Body of pancreas (tissue), 4 donors: ENCODE measurements around the gene TEX9. TPM values are rescaled to one million over a fixed set of nuclear protein-coding genes. Genes with fewer than 3 reads are reported as not detected.

Experiments used
- ATAC-seq: fragments of 150-250 bp; one replicate; pipeline ENCODE4 v1.9.1; 2016
- DNase-seq, 4 donors: peaks; one replicate each; pipeline ENCODE4 v3.0.0-alpha.2; 2019
- H3K27ac ChIP-seq, 4 donors: fragments of 200-600 bp; sonication (generic); 1 replicate in 3 of 4; 2 replicates in 1 of 4; pipeline versions ENCODE4 v1.5.1 to v1.6.1; 2016 to 2019; ENCODE audit warnings: mild to moderate bottlenecking in 1 of 4, mixed read lengths in 1 of 4, moderate library complexity in 1 of 4
- H3K27me3 ChIP-seq, 2 donors: fragments of 200-600 bp; sonication (generic); one replicate each; pipeline ENCODE4 v1.6.0; 2016; ENCODE audit warnings: mild to moderate bottlenecking in 1 of 2
- H3K36me3 ChIP-seq, 2 donors: fragments of 200-600 bp; sonication (generic); replicated peaks in 1 of 2; 2 replicates each; pipeline ENCODE4 v1.5.1; 2016; ENCODE audit warnings: low read depth in 2 of 2; ENCODE audit not compliant: insufficient read depth in 1 of 2
- H3K4me1 ChIP-seq: fragments of 200-600 bp; sonication (generic); one replicate; pipeline ENCODE4 v1.6.0; 2016
- H3K4me3 ChIP-seq, 2 donors: fragments of 200-600 bp; sonication (generic); 1 replicate in 1 of 2; 2 replicates in 1 of 2; pipeline ENCODE4 v1.5.1; 2016 to 2019
- H3K9me3 ChIP-seq, 3 donors: fragments of 200-600 bp; sonication (generic); 1 replicate in 2 of 3; 2 replicates in 1 of 3; pipeline ENCODE4 v1.5.1; 2016
- POLR2A ChIP-seq, 3 donors: fragments of 450-650 bp; IDR thresholded peaks; one replicate each; pipeline ENCODE4 v1.6.1; 2016; ENCODE audit warnings: antibody characterized with exemption in 3 of 3, mild to moderate bottlenecking in 2 of 3
- WGBS, 2 donors: methylation state at CpG; one replicate each; pipeline ENCODE4 v1.1.5; 2017; 5-methylcytosine and 5-hydroxymethylcytosine counted together
- intact Hi-C: fragments of 100-400 bp; cut with DNase I; formaldehyde crosslinking; loops from one replicate; pipeline ENCODE4 v1.15.1; 2023
- total RNA-seq, 2 donors: library from RNA; depleted of rRNA; stranded (reverse); fragments of >200 nt; gene quantifications; one replicate each; pipeline ENCODE4 v1.1.0, GENCODE V29; 2016
- TF ChIP-seq, protein P1 (sequence below), 7 experiments: fragments of 450-650 bp in 4 of 7; fragments of 200-600 bp in 3 of 7; sonication (generic) in 3 of 7; IDR thresholded peaks; one replicate each; pipeline ENCODE4 v1.5.1; 2016 to 2019; ENCODE audit warnings: antibody characterized with exemption in 7 of 7

TEX9 gene
- total RNA-seq, 2 donors from 2014 or later, result 7.5 to 7.9 TPM

DNA sequence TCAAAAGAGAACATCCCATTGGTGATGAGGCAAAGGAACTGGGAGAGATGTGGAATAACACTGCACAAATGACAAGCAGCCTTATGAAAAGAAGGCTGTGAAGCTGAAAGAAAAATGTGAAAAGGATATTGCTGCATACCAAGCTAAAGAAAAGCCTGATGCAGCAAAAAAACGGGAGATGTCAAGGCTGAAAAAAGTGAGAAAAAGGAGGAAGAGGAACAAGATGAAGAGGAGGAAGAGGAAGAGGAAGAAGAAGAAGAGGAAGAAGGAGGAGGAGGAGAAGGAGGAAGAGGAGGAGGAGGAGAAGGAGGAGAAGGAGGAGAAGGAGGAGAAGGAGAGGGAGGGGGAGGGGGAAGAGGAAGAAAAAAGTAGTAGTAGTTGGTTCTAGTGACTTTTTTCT lies 41.8 kb upstream of the TEX9 start:
- intact Hi-C loops, result no loop called here
- Histone ChIP-seq H3K4me3 (no peak overlapping the region), H3K36me3 (no peaks in the 10 kb centered on the region), H3K9me3 (no peaks in the 10 kb centered on the region), H3K4me1 (no peaks in the 10 kb centered on the region), H3K27me3 (no peaks in the 10 kb centered on the region), H3K27ac (no peak overlapping the region)
- WGBS, 2 donors, result 30 to 31% methylated on average over 1 of the region's 1 CpG
- DNase-seq, result no peak
- no peak for ATAC-seq
- TF ChIP-seq, protein P1, sequence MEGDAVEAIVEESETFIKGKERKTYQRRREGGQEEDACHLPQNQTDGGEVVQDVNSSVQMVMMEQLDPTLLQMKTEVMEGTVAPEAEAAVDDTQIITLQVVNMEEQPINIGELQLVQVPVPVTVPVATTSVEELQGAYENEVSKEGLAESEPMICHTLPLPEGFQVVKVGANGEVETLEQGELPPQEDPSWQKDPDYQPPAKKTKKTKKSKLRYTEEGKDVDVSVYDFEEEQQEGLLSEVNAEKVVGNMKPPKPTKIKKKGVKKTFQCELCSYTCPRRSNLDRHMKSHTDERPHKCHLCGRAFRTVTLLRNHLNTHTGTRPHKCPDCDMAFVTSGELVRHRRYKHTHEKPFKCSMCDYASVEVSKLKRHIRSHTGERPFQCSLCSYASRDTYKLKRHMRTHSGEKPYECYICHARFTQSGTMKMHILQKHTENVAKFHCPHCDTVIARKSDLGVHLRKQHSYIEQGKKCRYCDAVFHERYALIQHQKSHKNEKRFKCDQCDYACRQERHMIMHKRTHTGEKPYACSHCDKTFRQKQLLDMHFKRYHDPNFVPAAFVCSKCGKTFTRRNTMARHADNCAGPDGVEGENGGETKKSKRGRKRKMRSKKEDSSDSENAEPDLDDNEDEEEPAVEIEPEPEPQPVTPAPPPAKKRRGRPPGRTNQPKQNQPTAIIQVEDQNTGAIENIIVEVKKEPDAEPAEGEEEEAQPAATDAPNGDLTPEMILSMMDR (IDR thresholded peaks at IDR 0.05), result no peak
- TF ChIP-seq POLR2A (IDR thresholded peaks at IDR 0.05), result no peak

DNA sequence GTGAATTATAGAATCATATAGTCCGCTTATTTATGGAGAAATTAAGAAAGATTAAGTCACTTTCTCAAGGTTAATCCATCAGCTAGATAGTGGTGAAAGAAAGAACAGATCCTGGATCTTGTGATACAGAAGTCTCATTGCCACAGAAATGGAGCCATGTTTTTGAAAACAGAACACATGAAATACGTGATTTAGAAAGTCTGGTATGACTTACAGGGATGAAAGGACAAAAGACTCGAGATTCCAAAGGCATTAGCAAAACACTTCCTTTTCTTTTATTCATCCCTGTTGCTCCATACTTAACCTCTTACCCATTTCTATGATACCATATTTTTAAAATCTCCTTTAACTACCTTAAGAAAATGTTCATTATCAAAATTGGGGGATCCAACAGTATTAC lies 40.0 kb upstream of the TEX9 start:
- 43 to 50% methylated on average over 3 of the region's 3 CpGs for WGBS, 2 donors
- H3K27ac ChIP-seq, result no peak overlapping the region
- H3K27me3 ChIP-seq, result no peaks in the 10 kb centered on the region
- intact Hi-C loops, result no loop called here
- H3K36me3 ChIP-seq, result no peaks in the 10 kb centered on the region
- ATAC-seq (no peak), DNase-seq (no peak)
- no peak for TF ChIP-seq POLR2A (IDR thresholded peaks at IDR 0.05)
- TF ChIP-seq, protein P1 (IDR thresholded peaks at IDR 0.05), result no peak
- H3K4me1 ChIP-seq, result no peaks in the 10 kb centered on the region
- no peaks in the 10 kb centered on the region for H3K9me3 ChIP-seq
- no peak overlapping the region for H3K4me3 ChIP-seq

DNA sequence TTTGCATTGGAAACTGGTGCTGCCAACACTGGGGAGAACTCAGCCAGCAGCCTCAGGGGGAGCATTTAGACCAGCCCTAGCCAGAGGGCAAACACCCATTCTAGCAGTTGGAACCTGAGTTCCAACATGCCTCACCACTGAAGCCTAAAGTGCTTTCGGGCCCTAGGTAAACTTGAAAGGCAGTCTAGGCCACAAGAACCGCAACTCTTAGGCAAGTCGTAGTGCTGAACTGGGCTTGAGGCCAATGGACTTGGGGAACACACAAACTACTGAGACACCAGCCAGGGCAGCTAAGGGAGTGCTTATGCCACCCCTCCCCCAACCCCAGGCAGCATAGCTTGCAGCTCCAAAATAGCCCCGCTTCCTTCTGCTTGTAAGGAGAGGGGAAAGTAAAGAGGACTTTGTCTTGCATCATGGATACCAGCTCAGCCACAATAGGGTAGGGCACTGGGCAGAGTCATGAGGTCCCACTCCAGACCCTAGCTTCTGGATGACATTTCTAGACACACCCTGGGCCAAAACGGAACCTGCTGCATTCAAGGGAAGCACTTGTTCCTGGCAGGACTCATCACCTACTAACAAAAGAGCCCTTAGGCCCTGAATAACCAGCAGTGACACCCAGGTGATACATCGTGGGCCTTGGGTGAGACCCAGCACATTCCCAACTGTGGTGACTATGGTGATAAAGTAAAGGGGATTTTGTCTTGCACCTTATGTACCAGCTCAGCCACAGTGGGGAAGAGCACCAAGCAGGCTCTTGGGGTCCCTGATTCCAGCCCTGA lies 37.3 kb upstream of the TEX9 start:
- 76 to 80% methylated on average over 2 to 6 of the region's 6 CpGs for WGBS, 2 donors
- Histone ChIP-seq H3K27ac (no peak overlapping the region), H3K4me1 (no peaks in the 10 kb centered on the region), H3K27me3 (no peaks in the 10 kb centered on the region), H3K4me3 (no peak overlapping the region), H3K36me3 (no peaks in the 10 kb centered on the region), H3K9me3 (no peaks in the 10 kb centered on the region)
- intact Hi-C loops, result no loop called here
- ATAC-seq, result no peak
- TF ChIP-seq, protein P1 (IDR thresholded peaks at IDR 0.05), result no peak
- no peak for TF ChIP-seq POLR2A (IDR thresholded peaks at IDR 0.05)
- DNase-seq, result no peak

DNA sequence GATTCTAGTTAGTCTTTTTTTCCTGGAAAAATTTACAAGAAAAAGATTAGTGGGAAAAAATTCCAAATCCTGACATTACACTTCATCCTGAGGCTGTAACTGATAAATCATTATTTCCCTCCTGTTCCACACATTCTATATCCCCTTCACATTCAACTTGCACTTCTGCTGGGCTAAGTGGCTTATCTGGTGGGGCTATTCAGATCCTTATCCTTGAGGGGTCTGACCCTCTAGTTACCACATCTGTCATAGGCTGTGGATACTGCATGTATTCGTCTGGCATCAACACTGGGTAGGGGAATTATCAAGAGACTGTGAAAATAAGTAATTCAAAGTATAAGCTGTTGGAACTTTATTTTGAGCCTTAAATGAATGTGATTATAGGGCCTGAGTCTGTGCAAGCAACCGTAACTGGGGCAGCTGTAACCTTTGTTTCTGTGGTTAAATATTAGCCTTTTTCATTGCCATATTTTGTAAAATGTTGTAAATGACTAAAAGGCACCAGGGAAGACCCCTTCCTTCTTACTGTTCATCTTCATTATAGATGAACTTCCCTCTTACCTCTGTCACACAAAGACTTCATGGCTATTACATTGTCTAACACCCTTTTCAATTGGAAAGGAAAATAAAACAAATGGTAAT lies 28.0 kb upstream of the TEX9 start:
- no peak for ATAC-seq
- intact Hi-C loops, result no loop called here

More for the DNA sequence above, 28.0 kb upstream of the TEX9 start:
- Histone ChIP-seq H3K4me3 (no peak overlapping the region), H3K36me3 (no peaks in the 10 kb centered on the region), H3K4me1 (no peaks in the 10 kb centered on the region), H3K27me3 (no peaks in the 10 kb centered on the region), H3K9me3 (no peaks in the 10 kb centered on the region), H3K27ac (no peak overlapping the region)
- WGBS, 2 donors, result 41 to 47% methylated on average over 2 of the region's 2 CpGs
- no peak for DNase-seq
- no peak for TF ChIP-seq POLR2A (IDR thresholded peaks at IDR 0.05)
- TF ChIP-seq, protein P1 (IDR thresholded peaks at IDR 0.05), result no peak
